Erythroblast (primary cell): ENCODE measurements around the gene CEP290.

Experiments
- GATA1 ChIP-seq: IDR thresholded peaks from 2 replicates; pipeline ENCODE4 v1.6.1; 2011; ENCODE audit warnings: low read depth, mild to moderate bottlenecking, control low read depth, low read length, moderate library complexity
- POLR2A ChIP-seq: IDR thresholded peaks from 2 replicates; pipeline ENCODE4 v1.6.1; 2011; ENCODE audit warnings: mild to moderate bottlenecking, low read length

DNA sequence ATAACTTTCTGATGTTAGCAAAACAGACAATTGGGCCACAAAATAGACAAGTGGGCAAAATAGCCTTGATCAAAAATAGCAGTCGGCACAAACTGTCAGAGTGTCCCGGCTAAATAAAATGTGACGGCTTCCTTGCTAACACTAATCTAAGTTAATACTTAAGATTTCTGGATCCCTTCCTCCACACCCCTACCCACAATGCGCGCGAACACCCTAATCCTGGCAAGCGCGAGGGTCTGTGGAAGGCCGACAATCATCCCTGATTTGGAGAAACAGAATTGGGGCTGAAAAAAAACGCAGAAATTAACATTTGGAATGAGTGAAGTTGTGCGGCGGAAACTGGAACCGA, 489 bp downstream of the CEP290 start:
- no peak for TF ChIP-seq POLR2A
- TF ChIP-seq GATA1 = no peak
